Measurements from ENCODE around the gene TSEN2. TPM values are rescaled to one million over a fixed set of nuclear protein-coding genes. Genes with fewer than 3 reads are reported as not detected.
A peak's percentile ranks its signal among the peaks of the same experiment; 100 is the strongest.

Gene TSEN2
- total and polyA plus RNA-seq, 9 of the 15 experiments (the other 6 are each of a cell fraction or from before 2014, with no cell fraction given), result 38.5 to 76.3 (median 46.6) TPM

DNA sequence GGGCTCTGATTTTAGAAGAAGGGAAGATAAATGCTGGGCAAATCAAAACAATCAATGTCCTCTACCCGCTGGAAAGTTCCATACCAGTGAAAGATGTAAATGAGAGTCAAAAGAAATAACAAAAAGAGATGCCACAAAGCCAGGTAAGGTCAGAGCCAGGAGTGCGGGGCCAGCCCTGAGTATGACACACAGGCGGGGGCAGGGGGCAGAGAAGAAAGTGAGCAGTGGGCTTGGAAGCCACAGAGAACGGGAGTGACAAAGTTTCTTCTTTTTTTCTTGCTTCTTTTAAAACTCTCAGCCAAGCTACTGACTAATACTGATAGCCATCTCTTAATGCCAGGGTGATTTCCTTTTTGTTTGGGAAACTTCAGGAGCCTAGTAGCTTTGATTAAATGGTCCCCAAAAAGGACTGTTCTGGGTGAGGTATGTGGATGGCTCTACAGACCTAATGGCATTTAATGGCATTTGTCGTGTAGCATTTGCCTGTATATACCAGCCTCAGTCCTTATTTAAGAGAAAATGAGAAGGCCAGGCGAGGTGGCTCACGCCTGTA, 23.1 kb upstream of the TSEN2 start (continued):
- TF ChIP-seq POLR3G (IDR thresholded peaks at IDR 0.05; ENCODE audit: extremely low read depth, insufficient read length, insufficient replicate concordance) (no peak), MED1 (CRISPR knock-in tag; IDR thresholded peaks at IDR 0.05; ENCODE audit: borderline replicate concordance) (no peak), SRSF9 (IDR thresholded peaks at IDR 0.05; ENCODE audit: borderline replicate concordance, low read depth, low read length) (no peak), ZKSCAN3 (CRISPR knock-in tag; IDR thresholded peaks at IDR 0.05) (no peak)
- TF ChIP-seq, protein P1, sequence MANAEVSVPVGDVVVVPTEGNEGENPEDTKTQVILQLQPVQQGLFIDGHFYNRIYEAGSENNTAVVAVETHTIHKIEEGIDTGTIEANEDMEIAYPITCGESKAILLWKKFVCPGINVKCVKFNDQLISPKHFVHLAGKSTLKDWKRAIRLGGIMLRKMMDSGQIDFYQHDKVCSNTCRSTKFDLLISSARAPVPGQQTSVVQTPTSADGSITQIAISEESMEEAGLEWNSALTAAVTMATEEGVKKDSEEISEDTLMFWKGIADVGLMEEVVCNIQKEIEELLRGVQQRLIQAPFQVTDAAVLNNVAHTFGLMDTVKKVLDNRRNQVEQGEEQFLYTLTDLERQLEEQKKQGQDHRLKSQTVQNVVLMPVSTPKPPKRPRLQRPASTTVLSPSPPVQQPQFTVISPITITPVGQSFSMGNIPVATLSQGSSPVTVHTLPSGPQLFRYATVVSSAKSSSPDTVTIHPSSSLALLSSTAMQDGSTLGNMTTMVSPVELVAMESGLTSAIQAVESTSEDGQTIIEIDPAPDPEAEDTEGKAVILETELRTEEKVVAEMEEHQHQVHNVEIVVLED (CRISPR knock-in tag; IDR thresholded peaks at IDR 0.05), result no peak

DNA sequence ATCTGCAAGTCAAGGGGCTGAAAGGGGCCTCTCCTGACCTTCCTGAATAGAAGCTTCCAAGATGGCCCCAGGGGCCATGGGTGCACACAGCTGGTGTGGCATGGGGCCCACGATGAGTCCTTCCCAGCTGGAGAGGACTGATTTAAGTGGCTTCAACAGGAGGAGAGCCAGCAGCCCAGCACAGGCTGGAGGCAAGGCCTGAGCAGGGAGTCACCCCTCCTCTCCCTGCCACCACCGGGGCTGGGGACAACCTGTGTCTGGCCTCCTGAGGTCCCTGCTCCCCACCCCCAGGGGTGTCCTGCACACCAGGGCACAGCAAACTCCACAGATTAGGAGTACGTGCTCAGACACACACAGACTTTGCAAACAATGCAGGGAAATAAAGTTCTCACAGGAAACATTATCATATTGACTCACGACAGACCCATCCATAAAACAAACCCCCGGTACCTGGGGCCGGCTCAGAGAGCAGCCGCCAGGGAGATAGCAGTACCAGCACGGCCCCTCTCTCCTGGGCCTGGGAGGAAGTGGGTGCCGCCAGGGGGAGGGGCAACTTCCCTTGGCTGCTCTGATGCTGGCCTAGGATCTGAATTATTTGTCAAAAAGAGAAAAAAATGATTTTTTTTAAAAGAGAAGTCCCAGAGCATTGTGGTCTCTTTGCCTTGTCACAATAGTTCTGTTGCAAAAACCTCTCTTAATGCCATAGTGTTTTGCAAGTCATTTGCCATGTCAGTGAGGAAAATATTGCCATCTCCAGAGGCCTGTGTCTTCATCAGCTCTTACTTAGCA, 21.9 kb upstream of the TSEN2 start:
- WGBS (ENCODE audit: insufficient coverage, low coverage, missing lambda C conversion rate), result under 1% methylated on average over 9 of the region's 9 CpGs
- Histone ChIP-seq H3K4me3 (no peak overlapping the region), H3K79me2 (ENCODE audit: control insufficient read depth, insufficient read depth, low read length) (no peaks in the 10 kb centered on the region), H3K9me1 (ENCODE audit: control insufficient read depth, insufficient read depth, low read length) (no peaks in the 10 kb centered on the region), H3K9ac (ENCODE audit: insufficient read depth in 1 of 2, low read depth in 2 of 2, low read length in 2 of 2) (no peak overlapping the region), H3K9me3 (replicated peaks; ENCODE audit: control insufficient read depth, insufficient read depth, low read depth, low read length) (no peaks in the 10 kb centered on the region), H3K36me3 (ENCODE audit: control insufficient read depth, insufficient read depth, low read length) (no peaks in the 10 kb centered on the region), H3K27ac (ENCODE audit: extremely low read depth, low read depth, low read length) (no peak overlapping the region), H3K4me1 (replicated peaks in 1 of 2; ENCODE audit: control insufficient read depth in 2 of 2, insufficient read depth in 2 of 2, low read length in 2 of 2) (0 out of 5 replicates have a peak, but pooled peaks cover 0 to 3% of the 10 kb centered on the region in 2 experiments), H4K20me1 (replicated peaks; ENCODE audit: control insufficient read depth, insufficient read depth, low read length) (no peaks in the 10 kb centered on the region), H3K27me3 (ENCODE audit: control insufficient read depth in 2 of 2, insufficient read depth in 2 of 2, low read length in 2 of 2) (peaks cover 57 to 79% of the 10 kb centered on the region in 2 experiments), H2AFZ (ENCODE audit: low read depth, low read length) (no peak overlapping the region), H3K4me2 (ENCODE audit: insufficient read depth, low read length) (no peak overlapping the region)
- no TSS peak for BruUV-seq (replicated peaks)
- TF ChIP-seq ASH1L (IDR thresholded peaks at IDR 0.05; ENCODE audit: borderline replicate concordance, low read depth, partially characterized antibody) (no peak), NFE2 (IDR thresholded peaks at IDR 0.05; ENCODE audit: low read depth) (0 out of 2 replicates have a peak, but pooled peaks have one; percentile 10), PRMT5 (CRISPR knock-in tag; IDR thresholded peaks at IDR 0.05) (no peak), MAFG (tag; conservative IDR thresholded peaks at IDR 0.05) (0 out of 2 replicates have a peak, but pooled peaks have one; percentile 27)
- TF ChIP-seq, protein P2, sequence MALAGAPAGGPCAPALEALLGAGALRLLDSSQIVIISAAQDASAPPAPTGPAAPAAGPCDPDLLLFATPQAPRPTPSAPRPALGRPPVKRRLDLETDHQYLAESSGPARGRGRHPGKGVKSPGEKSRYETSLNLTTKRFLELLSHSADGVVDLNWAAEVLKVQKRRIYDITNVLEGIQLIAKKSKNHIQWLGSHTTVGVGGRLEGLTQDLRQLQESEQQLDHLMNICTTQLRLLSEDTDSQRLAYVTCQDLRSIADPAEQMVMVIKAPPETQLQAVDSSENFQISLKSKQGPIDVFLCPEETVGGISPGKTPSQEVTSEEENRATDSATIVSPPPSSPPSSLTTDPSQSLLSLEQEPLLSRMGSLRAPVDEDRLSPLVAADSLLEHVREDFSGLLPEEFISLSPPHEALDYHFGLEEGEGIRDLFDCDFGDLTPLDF (CRISPR knock-in tag; IDR thresholded peaks at IDR 0.05), result no peak
- peak; percentile 25; the same call in 2 of the 3 replicates for ATAC-seq
- FAIRE-seq, result no peak
- in situ Hi-C loops (cut with MboI) (no loop called here), intact Hi-C loops (cut with micrococcal nuclease) (no loop called here)
- DNase-seq (ENCODE audit: extremely low read depth in 1 of 4, low spot score in 3 of 4), result no peak
- POLR2A ChIA-PET, result no interaction called here
- CTCF ChIA-PET (ENCODE audit: low intra/inter-chr PET ratio), result no interaction called here

Data from K562 (cell line).